Stimulated activated effector memory CD8-positive, alpha-beta T cell treated with anti-CD3 and anti-CD28 coated beads, Interleukin-12 subunit alpha, Interleukin-12 subunit beta, amount 100 ng/mL, for 72 hours (primary cell): ENCODE measurements around the gene C1R.
"Not testable (repeated sequence)": the region's sequence is repeated elsewhere in the genome, so short reads cannot be mapped to it uniquely, and the experiment has no call there.

Experiments used
- ATAC-seq: fragments of 150-1000 bp; cut with Tn5 transposase; 2 replicates; pipeline ENCODE4 v1.10.0; 2021
- DNase-seq, 2 donors: peaks; one replicate each; pipeline ENCODE4 v3.0.0; 2021 to 2022; ENCODE audit warnings: low spot score in 2 of 2
- H3K27ac Mint-ChIP-seq: one replicate; pipeline ENCODE4 v1.8.0; 2022; ENCODE audit warnings: mild to moderate bottlenecking, mixed read lengths
- H3K36me3 Mint-ChIP-seq: one replicate; pipeline ENCODE4 v1.8.0; 2022; ENCODE audit warnings: mild to moderate bottlenecking, mixed read lengths
- H3K4me1 Mint-ChIP-seq: one replicate; pipeline ENCODE4 v1.8.0; 2022; ENCODE audit warnings: mixed read lengths
- H3K4me3 Mint-ChIP-seq: one replicate; pipeline ENCODE4 v1.8.0; 2022; ENCODE audit warnings: mild to moderate bottlenecking, mixed read lengths
- H3K9me3 Mint-ChIP-seq: one replicate; pipeline ENCODE4 v1.8.0; 2022; ENCODE audit warnings: mixed read lengths

Gene C1R

GRCh38 chr12:7108796-7109571 is 16.7 kb upstream of the C1R start, which contains the start of gene C1RL:
Gene C1RL, minus strand, starts transcription at chr12:7109214. Its CDS starts 34 bp downstream, at chr12:7109180.
- peaks cover 8% of the 10 kb centered on the region for H3K9me3 Mint-ChIP-seq
- H3K4me1 Mint-ChIP-seq = peaks cover 50% of the 10 kb centered on the region
- peak within 1 kb of the TSS; percentile 97 for H3K27ac Mint-ChIP-seq
- DNase-seq = peak; percentile 90 to 94
- peak within 1 kb of the TSS; percentile 98 for H3K4me3 Mint-ChIP-seq
- H3K36me3 Mint-ChIP-seq = peaks cover 36% of the 10 kb centered on the region
- ATAC-seq = peak; percentile 48

- ATAC-seq (peak; percentile 97), DNase-seq (peak; percentile 61 to 89)
- H3K9me3 Mint-ChIP-seq = peaks cover 8% of the 10 kb centered on the region
- peaks cover 28% of the 10 kb centered on the region for H3K36me3 Mint-ChIP-seq
- peak overlapping the region; percentile 98 for H3K4me3 Mint-ChIP-seq
- peaks cover 51% of the 10 kb centered on the region for H3K4me1 Mint-ChIP-seq
- peak overlapping the region; percentile 97 for H3K27ac Mint-ChIP-seq
Measured at GRCh38 chr12:7108003-7108795, 16.0 kb upstream of the C1R start.

- H3K4me1 Mint-ChIP-seq = peaks cover 56% of the 10 kb centered on the region
- H3K27ac Mint-ChIP-seq = peak overlapping the region; percentile 97
- H3K4me3 Mint-ChIP-seq = peak overlapping the region; percentile 98
- DNase-seq (no peak), ATAC-seq (no peak)
- peaks cover 28% of the 10 kb centered on the region for H3K36me3 Mint-ChIP-seq
- H3K9me3 Mint-ChIP-seq = peaks cover 8% of the 10 kb centered on the region
Measured at GRCh38 chr12:7107636-7108002, 15.4 kb upstream of the C1R start.

GRCh38 chr12:7107181-7107580 is 14.9 kb upstream of the C1R start:
- Mint-ChIP-seq H3K4me3 (peak overlapping the region; percentile 98), H3K4me1 (peaks cover 60% of the 10 kb centered on the region), H3K36me3 (peaks cover 28% of the 10 kb centered on the region)
- ATAC-seq, H3K27ac Mint-ChIP-seq, DNase-seq, H3K9me3 Mint-ChIP-seq: not testable (repeated sequence)

- H3K36me3 Mint-ChIP-seq = peaks cover 35% of the 10 kb centered on the region
- H3K9me3 Mint-ChIP-seq = peaks cover 8% of the 10 kb centered on the region
- H3K27ac Mint-ChIP-seq = no peak overlapping the region
- no peak overlapping the region for H3K4me3 Mint-ChIP-seq
- peaks cover 60% of the 10 kb centered on the region for H3K4me1 Mint-ChIP-seq
- ATAC-seq (no peak), DNase-seq (no peak)
Measured at GRCh38 chr12:7106082-7106481, 13.8 kb upstream of the C1R start.

GRCh38 chr12:7103837-7104584 is 11.8 kb upstream of the C1R start:
- Mint-ChIP-seq H3K27ac (peak overlapping the region; percentile 76), H3K4me3 (no peak overlapping the region), H3K4me1 (peaks cover 43% of the 10 kb centered on the region), H3K9me3 (peaks cover 8% of the 10 kb centered on the region), H3K36me3 (peaks cover 43% of the 10 kb centered on the region)
- ATAC-seq = no peak
- no peak for DNase-seq

GRCh38 chr12:7102582-7102981 is 10.3 kb upstream of the C1R start:
- peaks cover 36% of the 10 kb centered on the region for H3K4me1 Mint-ChIP-seq
- H3K4me3 Mint-ChIP-seq = no peak overlapping the region
- H3K9me3 Mint-ChIP-seq = peaks cover 8% of the 10 kb centered on the region
- DNase-seq (no peak), ATAC-seq (no peak)
- peaks cover 47% of the 10 kb centered on the region for H3K36me3 Mint-ChIP-seq
- peak overlapping the region; percentile 76 for H3K27ac Mint-ChIP-seq

- no peak overlapping the region for H3K4me3 Mint-ChIP-seq
- ATAC-seq (no peak), DNase-seq (no peak)
- peaks cover 46% of the 10 kb centered on the region for H3K36me3 Mint-ChIP-seq
- peak overlapping the region; percentile 40 for H3K27ac Mint-ChIP-seq
- H3K4me1 Mint-ChIP-seq = peaks cover 33% of the 10 kb centered on the region
- peaks cover 8% of the 10 kb centered on the region for H3K9me3 Mint-ChIP-seq
Measured at GRCh38 chr12:7101694-7102131, 9.5 kb upstream of the C1R start.

GRCh38 chr12:7101047-7101693 is 8.9 kb upstream of the C1R start:
- ATAC-seq (no peak), DNase-seq (no peak)
- Mint-ChIP-seq H3K4me1 (peaks cover 28% of the 10 kb centered on the region), H3K27ac (peak overlapping the region; percentile 40), H3K36me3 (peaks cover 43% of the 10 kb centered on the region), H3K9me3 (peaks cover 5% of the 10 kb centered on the region), H3K4me3 (no peak overlapping the region)

- peaks cover 43% of the 10 kb centered on the region for H3K36me3 Mint-ChIP-seq
- H3K9me3 Mint-ChIP-seq = no peaks in the 10 kb centered on the region
- peak overlapping the region; percentile 40 for H3K27ac Mint-ChIP-seq
- DNase-seq (no peak), ATAC-seq (no peak)
- no peak overlapping the region for H3K4me3 Mint-ChIP-seq
- H3K4me1 Mint-ChIP-seq = peaks cover 19% of the 10 kb centered on the region
Measured at GRCh38 chr12:7100239-7100638, 8.0 kb upstream of the C1R start.

GRCh38 chr12:7099290-7099996 is 7.2 kb upstream of the C1R start:
- no peaks in the 10 kb centered on the region for H3K9me3 Mint-ChIP-seq
- ATAC-seq = no peak
- no peak overlapping the region for H3K27ac Mint-ChIP-seq
- peaks cover 19% of the 10 kb centered on the region for H3K4me1 Mint-ChIP-seq
- no peak for DNase-seq
- H3K36me3 Mint-ChIP-seq = peaks cover 41% of the 10 kb centered on the region
- no peak overlapping the region for H3K4me3 Mint-ChIP-seq

- no peak for ATAC-seq
- no peaks in the 10 kb centered on the region for H3K9me3 Mint-ChIP-seq
- no peak overlapping the region for H3K4me3 Mint-ChIP-seq
- H3K36me3 Mint-ChIP-seq = peaks cover 41% of the 10 kb centered on the region
- DNase-seq = no peak
- H3K27ac Mint-ChIP-seq = no peak overlapping the region
- H3K4me1 Mint-ChIP-seq = peaks cover 6% of the 10 kb centered on the region
Measured at GRCh38 chr12:7096979-7097378, 4.7 kb upstream of the C1R start.

- no peak overlapping the region for H3K4me3 Mint-ChIP-seq
- ATAC-seq = no peak
- H3K27ac Mint-ChIP-seq = peak overlapping the region; percentile 70
- H3K4me1 Mint-ChIP-seq = peaks cover 9% of the 10 kb centered on the region
- no peak for DNase-seq
- H3K9me3 Mint-ChIP-seq = no peaks in the 10 kb centered on the region
- peaks cover 35% of the 10 kb centered on the region for H3K36me3 Mint-ChIP-seq
Measured at GRCh38 chr12:7096006-7096932, 4.0 kb upstream of the C1R start.
